GM18526 (cell line): ENCODE results near the gene CCNH.

Experiments used
- POLR2A ChIP-seq: IDR thresholded peaks from 3 replicates; pipeline ENCODE4 v1.6.1; 2011; ENCODE audit not compliant: insufficient read length; ENCODE audit errors: extremely low read depth

Gene CCNH

DNA sequence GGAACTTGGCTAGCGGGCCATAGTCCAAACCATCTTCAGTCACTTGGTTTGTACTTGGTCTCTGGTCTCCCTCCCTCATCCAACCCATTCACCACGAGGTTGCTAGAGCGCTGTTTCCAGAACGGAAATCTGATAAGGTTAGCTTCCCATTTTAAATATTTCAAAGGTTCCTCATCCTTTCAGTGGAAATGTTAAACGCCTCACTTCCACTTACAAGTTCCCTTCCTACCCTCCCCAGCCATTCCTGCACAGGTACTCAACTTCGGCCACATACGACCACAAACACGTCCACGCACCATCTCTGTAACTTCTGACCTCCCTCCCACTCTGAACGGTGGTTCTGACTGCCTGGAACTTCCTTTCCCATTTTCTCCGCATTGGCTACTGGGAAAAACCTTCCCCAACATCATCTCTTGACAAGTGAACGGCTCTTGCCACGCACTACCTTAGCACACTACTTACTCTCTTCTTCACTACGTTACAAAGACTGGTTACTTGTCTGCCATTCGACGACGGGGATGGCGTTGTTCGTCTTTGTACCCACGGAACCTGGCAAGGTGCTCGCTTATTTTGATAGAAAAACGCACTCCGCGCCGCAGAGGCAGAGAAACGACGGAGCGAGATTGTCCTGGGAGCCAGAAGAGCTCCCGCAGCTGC is 629 bp downstream of the CCNH start:
- no peak for TF ChIP-seq POLR2A

- TF ChIP-seq POLR2A: no peak
Observed at GRCh38 chr5:87411586-87411972, 1.2 kb downstream of the CCNH start.

DNA sequence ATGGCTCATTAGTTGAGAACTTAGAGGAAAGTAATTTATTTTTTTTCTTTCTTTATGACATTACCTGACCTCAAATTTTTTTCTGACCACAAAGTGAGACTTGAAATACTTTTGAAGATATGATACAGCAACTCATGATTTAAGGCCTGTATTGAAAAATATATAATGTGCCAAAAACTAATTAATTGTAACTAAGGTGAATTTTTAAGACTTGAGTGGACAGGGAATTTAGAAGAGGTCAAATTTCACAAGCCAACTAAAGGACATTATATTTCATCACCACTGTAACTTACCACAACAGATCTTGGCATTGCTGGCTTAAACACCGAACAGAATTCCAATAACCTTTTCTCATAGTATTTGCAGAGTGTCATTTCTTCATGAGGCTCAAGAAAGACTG is 1.8 kb downstream of the CCNH start:
- no peak for TF ChIP-seq POLR2A

DNA sequence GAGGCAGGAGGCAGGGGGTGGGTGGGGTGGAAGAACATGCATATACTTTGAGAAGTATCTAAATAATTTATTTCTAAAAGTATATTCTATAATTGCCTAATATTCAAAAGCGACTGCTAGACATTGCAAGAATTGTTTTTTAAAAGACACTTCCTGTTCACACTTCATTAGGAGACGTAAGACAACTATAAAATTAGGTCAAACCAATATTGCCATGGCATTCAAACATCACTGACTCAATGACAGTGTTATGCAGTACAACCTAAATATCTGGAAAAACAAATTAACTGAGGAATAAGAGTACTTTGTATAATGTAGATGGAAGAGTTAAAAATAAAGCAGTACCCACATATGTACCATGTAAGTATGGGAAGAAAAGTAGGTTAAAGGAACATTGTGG is 4.5 kb downstream of the CCNH start:
- TF ChIP-seq POLR2A: no peak

DNA sequence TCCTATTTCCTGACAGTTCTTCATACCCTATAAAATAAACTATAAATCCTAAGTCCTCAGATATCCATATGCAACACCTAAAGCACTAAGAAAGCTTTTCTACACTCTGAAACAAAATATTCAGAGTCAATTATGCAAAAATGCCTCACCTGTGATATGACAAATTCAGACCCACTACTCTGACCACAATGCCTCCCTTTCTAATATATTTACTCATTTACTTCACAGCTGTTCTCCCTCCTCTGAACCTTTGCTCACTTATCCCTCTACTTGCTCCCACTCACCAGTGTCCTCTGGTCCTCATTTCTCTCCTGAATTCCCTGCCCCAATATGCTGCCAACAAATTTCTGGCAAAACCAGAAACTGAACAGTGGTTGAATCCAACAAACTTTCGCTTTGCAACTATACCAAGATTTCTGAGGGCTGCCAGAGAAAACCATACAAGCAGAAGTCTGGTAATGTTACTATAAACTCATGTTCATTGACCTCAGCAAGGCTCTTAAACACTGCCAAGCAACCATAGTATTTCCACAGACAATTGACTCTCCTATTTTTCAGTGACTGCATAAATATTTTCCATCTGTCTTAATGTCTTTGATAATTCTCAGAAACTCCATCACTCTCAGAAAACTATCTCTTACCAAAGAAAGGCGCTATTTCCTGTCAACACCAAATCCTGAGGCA is 7.1 kb downstream of the CCNH start:
- no peak for TF ChIP-seq POLR2A

DNA sequence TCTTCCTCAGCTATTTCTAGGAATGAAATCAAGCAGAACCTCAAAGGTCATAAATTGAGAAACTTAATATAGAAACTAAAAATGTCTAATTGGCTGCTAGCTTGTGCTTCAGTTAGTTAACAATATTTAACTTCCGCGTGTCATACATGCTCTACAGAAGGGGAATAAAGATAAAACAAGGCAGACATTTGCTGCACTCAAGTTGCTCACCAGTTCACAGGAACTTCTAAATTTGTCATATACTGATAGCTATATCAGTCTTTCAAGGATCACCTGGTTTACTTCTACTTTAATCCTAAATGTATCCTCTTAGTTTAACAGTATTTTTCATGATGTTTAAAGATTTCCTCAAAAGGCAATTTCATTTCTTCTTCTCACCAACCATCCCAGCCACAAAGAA is 8.4 kb downstream of the CCNH start:
- TF ChIP-seq POLR2A: no peak

- TF ChIP-seq POLR2A: no peak
Observed at GRCh38 chr5:87403899-87404298, 8.8 kb downstream of the CCNH start.

- no peak for TF ChIP-seq POLR2A
Observed at GRCh38 chr5:87403409-87403808, 9.3 kb downstream of the CCNH start.

GRCh38 chr5:87401626-87402025 is 11.1 kb downstream of the CCNH start:
- TF ChIP-seq POLR2A: no peak

GRCh38 chr5:87400305-87400899 is 12.3 kb downstream of the CCNH start:
- no peak for TF ChIP-seq POLR2A

- TF ChIP-seq POLR2A: no peak
Observed at GRCh38 chr5:87399720-87400119, 13.0 kb downstream of the CCNH start.

GRCh38 chr5:87398981-87399614 is 13.6 kb downstream of the CCNH start:
- TF ChIP-seq POLR2A: no peak

GRCh38 chr5:87394411-87395165 is 18.1 kb downstream of the CCNH start:
- TF ChIP-seq POLR2A: no peak

DNA sequence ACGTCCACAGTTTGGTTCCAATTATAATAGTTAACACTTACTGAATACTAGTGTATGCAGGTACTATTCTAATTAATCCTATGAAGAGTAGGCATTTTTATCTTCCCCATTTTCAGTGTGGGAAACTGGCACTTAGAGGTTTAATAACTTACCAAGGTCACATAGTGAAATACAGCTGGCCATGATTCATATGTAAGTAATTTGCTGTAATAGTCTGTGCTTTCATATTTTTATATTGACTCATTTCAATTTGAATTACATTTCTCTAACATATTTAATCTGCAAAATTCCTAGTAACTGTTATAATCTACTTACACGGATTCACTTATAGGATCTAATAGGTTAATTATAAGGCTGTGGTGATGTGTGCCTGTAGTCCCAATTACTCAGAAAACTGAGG is 19.4 kb downstream of the CCNH start:
- TF ChIP-seq POLR2A: no peak

DNA sequence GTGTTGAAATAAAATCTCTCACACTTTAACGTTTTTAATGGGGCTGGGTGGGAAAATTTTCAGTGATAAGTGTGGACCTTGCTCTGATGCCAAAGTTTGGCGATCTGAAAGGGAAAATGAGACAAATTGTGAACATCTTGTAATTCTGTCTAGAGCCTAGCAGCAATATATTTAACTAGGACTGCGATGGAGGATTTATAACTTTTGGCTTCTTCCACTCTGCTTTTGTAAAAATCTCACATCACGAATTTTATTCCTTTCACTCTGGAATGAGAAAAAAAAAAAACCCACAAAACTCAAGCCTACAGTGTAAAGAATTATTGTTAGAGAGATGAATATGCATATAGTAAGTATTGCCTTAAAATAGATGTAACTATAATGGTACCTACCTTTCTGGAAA is 19.9 kb downstream of the CCNH start:
- no peak for TF ChIP-seq POLR2A
